DMS 273 (cell line): ENCODE measurements around the gene HCRTR1.
A peak's percentile ranks its signal among the peaks of the same experiment; 100 is the strongest.

ENCODE experiments used
- DNase-seq: peaks from one replicate; lab custom pipeline; 2025; ENCODE audit not compliant: unreplicated experiment; lab: John Stamatoyannopoulos, UW

Gene HCRTR1

GRCh38 chr1:31617218-31617915 lies at the start of gene HCRTR1:
Gene HCRTR1, plus strand, starts transcription at chr1:31617689. Its CDS starts 1,504 bp downstream, at chr1:31619193.
- DNase-seq, result peak; percentile 50

- DNase-seq, result no peak
Measured at GRCh38 chr1:31567956-31568570, 49.4 kb upstream of the HCRTR1 start.

GRCh38 chr1:31568895-31569595 lies 48.4 kb upstream of the HCRTR1 start:
- no peak for DNase-seq

- DNase-seq, result no peak
Measured at GRCh38 chr1:31569596-31570173, 47.8 kb upstream of the HCRTR1 start.

- DNase-seq, result no peak
Measured at GRCh38 chr1:31570228-31570627, 47.3 kb upstream of the HCRTR1 start.

GRCh38 chr1:31570906-31571305 lies 46.6 kb upstream of the HCRTR1 start:
- no peak for DNase-seq

GRCh38 chr1:31571340-31572295 lies 45.9 kb upstream of the HCRTR1 start:
- DNase-seq, result no peak

GRCh38 chr1:31572323-31573104 lies 45.0 kb upstream of the HCRTR1 start:
- DNase-seq, result no peak

GRCh38 chr1:31573261-31573660 lies 44.2 kb upstream of the HCRTR1 start:
- no peak for DNase-seq

GRCh38 chr1:31574749-31575368 lies 42.6 kb upstream of the HCRTR1 start:
- DNase-seq, result no peak

- no peak for DNase-seq
Measured at GRCh38 chr1:31575369-31576140, 41.9 kb upstream of the HCRTR1 start.

- no peak for DNase-seq
Measured at GRCh38 chr1:31576201-31576669, 41.3 kb upstream of the HCRTR1 start, which contains the start of gene TINAGL1. Gene TINAGL1, plus strand, starts transcription at chr1:31576515. Its CDS starts 634 bp downstream, at chr1:31577149.

- no peak for DNase-seq
Measured at GRCh38 chr1:31576743-31577455, 40.6 kb upstream of the HCRTR1 start.

GRCh38 chr1:31577515-31578192 lies 39.8 kb upstream of the HCRTR1 start:
- DNase-seq, result peak; percentile 22

- no peak for DNase-seq
Measured at GRCh38 chr1:31579374-31579773, 38.1 kb upstream of the HCRTR1 start.

GRCh38 chr1:31580513-31580870 lies 37.0 kb upstream of the HCRTR1 start:
- no peak for DNase-seq

GRCh38 chr1:31580891-31581603 lies 36.4 kb upstream of the HCRTR1 start:
- no peak for DNase-seq
